ENCODE data around the gene CYP27C1.
A peak's percentile ranks its signal among the peaks of the same experiment; 100 is the strongest.

CYP27C1 gene

GRCh38 chr2:127208313-127208712 lies 11.8 kb downstream of the CYP27C1 start:
- no peaks in the 10 kb centered on the region for H3K27me3 ChIP-seq (ENCODE audit: control insufficient read depth in 5 of 5, insufficient read depth in 4 of 5, low read length in 5 of 5)
- H3K4me1 ChIP-seq (ENCODE audit: control insufficient read depth in 5 of 5, insufficient read depth in 5 of 5, low read length in 5 of 5), result no peaks in the 10 kb centered on the region
- H3K9me3 ChIP-seq (ENCODE audit: control insufficient read depth in 5 of 5, low read length in 5 of 5), result no peaks in the 10 kb centered on the region
- H3K27ac ChIP-seq (ENCODE audit: low read depth, low read length), result no peak overlapping the region
- H3K9ac ChIP-seq (ENCODE audit: low read length in 5 of 5), result no peak overlapping the region
- no peaks in the 10 kb centered on the region for H3K36me3 ChIP-seq (ENCODE audit: control insufficient read depth in 5 of 5, insufficient read depth in 5 of 5, low read length in 5 of 5)
- no peak overlapping the region for H3K4me3 ChIP-seq (ENCODE audit: low read depth in 1 of 5, low read length in 5 of 5)

- no peak overlapping the region for H3K4me3 ChIP-seq (ENCODE audit: low read depth in 1 of 5, low read length in 5 of 5)
- H3K27ac ChIP-seq (ENCODE audit: low read depth, low read length), result no peak overlapping the region
- no peaks in the 10 kb centered on the region for H3K27me3 ChIP-seq (ENCODE audit: control insufficient read depth in 5 of 5, insufficient read depth in 4 of 5, low read length in 5 of 5)
- H3K9me3 ChIP-seq (ENCODE audit: control insufficient read depth in 5 of 5, low read length in 5 of 5), result no peaks in the 10 kb centered on the region
- H3K4me1 ChIP-seq (ENCODE audit: control insufficient read depth in 5 of 5, insufficient read depth in 5 of 5, low read length in 5 of 5), result no peaks in the 10 kb centered on the region
- no peaks in the 10 kb centered on the region for H3K36me3 ChIP-seq (ENCODE audit: control insufficient read depth in 5 of 5, insufficient read depth in 5 of 5, low read length in 5 of 5)
- no peak overlapping the region for H3K9ac ChIP-seq (ENCODE audit: low read length in 5 of 5)
Observed at GRCh38 chr2:127205218-127206125, 14.6 kb downstream of the CYP27C1 start.

GRCh38 chr2:127201452-127201851 lies 18.6 kb downstream of the CYP27C1 start:
- Histone ChIP-seq H3K27me3 (ENCODE audit: control insufficient read depth in 5 of 5, insufficient read depth in 4 of 5, low read length in 5 of 5) (no peaks in the 10 kb centered on the region), H3K27ac (ENCODE audit: low read depth, low read length) (no peak overlapping the region), H3K36me3 (ENCODE audit: control insufficient read depth in 5 of 5, insufficient read depth in 5 of 5, low read length in 5 of 5) (no peaks in the 10 kb centered on the region), H3K4me3 (ENCODE audit: low read depth in 1 of 5, low read length in 5 of 5) (no peak overlapping the region), H3K9ac (ENCODE audit: low read length in 5 of 5) (no peak overlapping the region), H3K9me3 (ENCODE audit: control insufficient read depth in 5 of 5, low read length in 5 of 5) (peaks cover 0 to 5% (median 0%) of the 10 kb centered on the region in 5 donors), H3K4me1 (ENCODE audit: control insufficient read depth in 5 of 5, insufficient read depth in 5 of 5, low read length in 5 of 5) (no peaks in the 10 kb centered on the region)

- Histone ChIP-seq H3K4me1 (ENCODE audit: control insufficient read depth in 5 of 5, insufficient read depth in 5 of 5, low read length in 5 of 5) (no peaks in the 10 kb centered on the region), H3K9ac (ENCODE audit: low read length in 5 of 5) (no peak overlapping the region), H3K27me3 (ENCODE audit: control insufficient read depth in 5 of 5, insufficient read depth in 4 of 5, low read length in 5 of 5) (no peaks in the 10 kb centered on the region), H3K4me3 (ENCODE audit: low read depth in 1 of 5, low read length in 5 of 5) (no peak overlapping the region), H3K27ac (ENCODE audit: low read depth, low read length) (no peak overlapping the region), H3K36me3 (ENCODE audit: control insufficient read depth in 5 of 5, insufficient read depth in 5 of 5, low read length in 5 of 5) (no peaks in the 10 kb centered on the region), H3K9me3 (ENCODE audit: control insufficient read depth in 5 of 5, low read length in 5 of 5) (peaks cover 0 to 5% (median 0%) of the 10 kb centered on the region in 5 donors)
Observed at GRCh38 chr2:127200962-127201361, 19.1 kb downstream of the CYP27C1 start.

- peaks cover 0 to 5% (median 0%) of the 10 kb centered on the region in 5 donors for H3K9me3 ChIP-seq (ENCODE audit: control insufficient read depth in 5 of 5, low read length in 5 of 5)
- H3K4me1 ChIP-seq (ENCODE audit: control insufficient read depth in 5 of 5, insufficient read depth in 5 of 5, low read length in 5 of 5), result peaks cover 3 to 17% (median 16%) of the 10 kb centered on the region in 5 donors
- H3K4me3 ChIP-seq (ENCODE audit: low read depth in 1 of 5, low read length in 5 of 5), result no peak overlapping the region
- H3K27me3 ChIP-seq (ENCODE audit: control insufficient read depth in 5 of 5, insufficient read depth in 4 of 5, low read length in 5 of 5), result no peaks in the 10 kb centered on the region
- no peaks in the 10 kb centered on the region for H3K36me3 ChIP-seq (ENCODE audit: control insufficient read depth in 5 of 5, insufficient read depth in 5 of 5, low read length in 5 of 5)
- H3K9ac ChIP-seq (ENCODE audit: low read length in 5 of 5), result no peak overlapping the region
- H3K27ac ChIP-seq (ENCODE audit: low read depth, low read length), result no peak overlapping the region
Observed at GRCh38 chr2:127199223-127199622, 20.9 kb downstream of the CYP27C1 start.

GRCh38 chr2:127197475-127198385 lies 22.4 kb downstream of the CYP27C1 start:
- H3K36me3 ChIP-seq (ENCODE audit: control insufficient read depth in 5 of 5, insufficient read depth in 5 of 5, low read length in 5 of 5), result no peaks in the 10 kb centered on the region
- H3K27ac ChIP-seq (ENCODE audit: low read depth, low read length), result no peak overlapping the region
- H3K9me3 ChIP-seq (ENCODE audit: control insufficient read depth in 5 of 5, low read length in 5 of 5), result peaks cover 0 to 5% (median 0%) of the 10 kb centered on the region in 5 donors
- no peak overlapping the region for H3K4me3 ChIP-seq (ENCODE audit: low read depth in 1 of 5, low read length in 5 of 5)
- H3K27me3 ChIP-seq (ENCODE audit: control insufficient read depth in 5 of 5, insufficient read depth in 4 of 5, low read length in 5 of 5), result no peaks in the 10 kb centered on the region
- H3K4me1 ChIP-seq (ENCODE audit: control insufficient read depth in 5 of 5, insufficient read depth in 5 of 5, low read length in 5 of 5), result peaks cover 9 to 32% (median 29%) of the 10 kb centered on the region in 5 donors
- H3K9ac ChIP-seq (ENCODE audit: low read length in 5 of 5), result no peak overlapping the region

- Histone ChIP-seq H3K4me1 (ENCODE audit: control insufficient read depth in 5 of 5, insufficient read depth in 5 of 5, low read length in 5 of 5) (peaks cover 9 to 34% (median 29%) of the 10 kb centered on the region in 5 donors), H3K27me3 (ENCODE audit: control insufficient read depth in 5 of 5, insufficient read depth in 4 of 5, low read length in 5 of 5) (no peaks in the 10 kb centered on the region), H3K9ac (ENCODE audit: low read length in 5 of 5) (no peak overlapping the region), H3K36me3 (ENCODE audit: control insufficient read depth in 5 of 5, insufficient read depth in 5 of 5, low read length in 5 of 5) (no peaks in the 10 kb centered on the region), H3K9me3 (ENCODE audit: control insufficient read depth in 5 of 5, low read length in 5 of 5) (peaks cover 0 to 5% (median 0%) of the 10 kb centered on the region in 5 donors), H3K4me3 (ENCODE audit: low read depth in 1 of 5, low read length in 5 of 5) (no peak overlapping the region), H3K27ac (ENCODE audit: low read depth, low read length) (no peak overlapping the region)
Observed at GRCh38 chr2:127196998-127197397, 23.1 kb downstream of the CYP27C1 start.

- no peaks in the 10 kb centered on the region for H3K27me3 ChIP-seq (ENCODE audit: control insufficient read depth in 5 of 5, insufficient read depth in 4 of 5, low read length in 5 of 5)
- H3K9ac ChIP-seq (ENCODE audit: low read length in 5 of 5), result no peak overlapping the region
- H3K9me3 ChIP-seq (ENCODE audit: control insufficient read depth in 5 of 5, low read length in 5 of 5), result peaks cover 0 to 5% (median 0%) of the 10 kb centered on the region in 5 donors
- no peaks in the 10 kb centered on the region for H3K36me3 ChIP-seq (ENCODE audit: control insufficient read depth in 5 of 5, insufficient read depth in 5 of 5, low read length in 5 of 5)
- no peak overlapping the region for H3K4me3 ChIP-seq (ENCODE audit: low read depth in 1 of 5, low read length in 5 of 5)
- peaks cover 9 to 34% (median 29%) of the 10 kb centered on the region in 5 donors for H3K4me1 ChIP-seq (ENCODE audit: control insufficient read depth in 5 of 5, insufficient read depth in 5 of 5, low read length in 5 of 5)
- H3K27ac ChIP-seq (ENCODE audit: low read depth, low read length), result no peak overlapping the region
Observed at GRCh38 chr2:127196549-127196948, 23.6 kb downstream of the CYP27C1 start.

- Histone ChIP-seq H3K4me1 (ENCODE audit: control insufficient read depth in 5 of 5, insufficient read depth in 5 of 5, low read length in 5 of 5) (peaks cover 9 to 34% (median 29%) of the 10 kb centered on the region in 5 donors), H3K27ac (ENCODE audit: low read depth, low read length) (no peak overlapping the region), H3K9me3 (ENCODE audit: control insufficient read depth in 5 of 5, low read length in 5 of 5) (peaks cover 0 to 5% (median 0%) of the 10 kb centered on the region in 5 donors), H3K4me3 (ENCODE audit: low read depth in 1 of 5, low read length in 5 of 5) (peak overlapping the region in 1 of 5 donors; percentile 15), H3K36me3 (ENCODE audit: control insufficient read depth in 5 of 5, insufficient read depth in 5 of 5, low read length in 5 of 5) (no peaks in the 10 kb centered on the region), H3K27me3 (ENCODE audit: control insufficient read depth in 5 of 5, insufficient read depth in 4 of 5, low read length in 5 of 5) (no peaks in the 10 kb centered on the region), H3K9ac (ENCODE audit: low read length in 5 of 5) (peak overlapping the region in 1 of 5 donors; percentile 35)
Observed at GRCh38 chr2:127195140-127196074, 24.7 kb downstream of the CYP27C1 start.
